Measurements from ENCODE around the gene DAB2IP. TPM values are rescaled to one million over a fixed set of nuclear protein-coding genes. Genes with fewer than 3 reads are reported as not detected.
A peak's percentile ranks its signal among the peaks of the same experiment; 100 is the strongest.

The DAB2IP gene
- total RNA-seq, 1 donor from 2014 or later, result 104 TPM

DNA sequence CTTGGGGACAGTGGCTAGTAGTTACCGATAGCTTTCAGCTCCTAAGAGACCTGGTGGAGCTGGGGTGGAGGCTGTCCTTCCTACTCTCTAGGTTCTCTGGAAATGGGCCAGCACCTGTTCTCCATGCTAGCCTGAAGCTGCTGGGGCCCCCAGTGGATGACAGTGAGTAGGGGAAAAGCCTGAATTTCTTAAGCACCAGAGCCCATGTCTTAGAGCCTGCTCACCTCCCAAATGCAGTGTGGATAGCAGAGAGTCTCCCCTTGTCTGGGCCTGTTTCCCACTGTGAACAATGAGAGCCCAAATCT is 105.8 kb downstream of the DAB2IP start:
- no peaks in the 10 kb centered on the region for H3K9me3 Mint-ChIP-seq (ENCODE audit: unreplicated experiment)
- H3K27ac Mint-ChIP-seq (ENCODE audit: unreplicated experiment), result no peak overlapping the region
- peaks cover 12% of the 10 kb centered on the region for H3K4me1 Mint-ChIP-seq (ENCODE audit: unreplicated experiment)
- H3K4me3 Mint-ChIP-seq (ENCODE audit: unreplicated experiment), result no peak overlapping the region
- DNase-seq (ENCODE audit: low spot score), result no peak
- TF ChIP-seq, protein P1, sequence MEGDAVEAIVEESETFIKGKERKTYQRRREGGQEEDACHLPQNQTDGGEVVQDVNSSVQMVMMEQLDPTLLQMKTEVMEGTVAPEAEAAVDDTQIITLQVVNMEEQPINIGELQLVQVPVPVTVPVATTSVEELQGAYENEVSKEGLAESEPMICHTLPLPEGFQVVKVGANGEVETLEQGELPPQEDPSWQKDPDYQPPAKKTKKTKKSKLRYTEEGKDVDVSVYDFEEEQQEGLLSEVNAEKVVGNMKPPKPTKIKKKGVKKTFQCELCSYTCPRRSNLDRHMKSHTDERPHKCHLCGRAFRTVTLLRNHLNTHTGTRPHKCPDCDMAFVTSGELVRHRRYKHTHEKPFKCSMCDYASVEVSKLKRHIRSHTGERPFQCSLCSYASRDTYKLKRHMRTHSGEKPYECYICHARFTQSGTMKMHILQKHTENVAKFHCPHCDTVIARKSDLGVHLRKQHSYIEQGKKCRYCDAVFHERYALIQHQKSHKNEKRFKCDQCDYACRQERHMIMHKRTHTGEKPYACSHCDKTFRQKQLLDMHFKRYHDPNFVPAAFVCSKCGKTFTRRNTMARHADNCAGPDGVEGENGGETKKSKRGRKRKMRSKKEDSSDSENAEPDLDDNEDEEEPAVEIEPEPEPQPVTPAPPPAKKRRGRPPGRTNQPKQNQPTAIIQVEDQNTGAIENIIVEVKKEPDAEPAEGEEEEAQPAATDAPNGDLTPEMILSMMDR (IDR thresholded peaks at IDR 0.05; ENCODE audit: unreplicated experiment), result no peak
- peaks cover 22% of the 10 kb centered on the region for H3K27me3 Mint-ChIP-seq (ENCODE audit: unreplicated experiment)
- H3K36me3 Mint-ChIP-seq (ENCODE audit: low read depth, unreplicated experiment), result peaks cover 37% of the 10 kb centered on the region

DNA sequence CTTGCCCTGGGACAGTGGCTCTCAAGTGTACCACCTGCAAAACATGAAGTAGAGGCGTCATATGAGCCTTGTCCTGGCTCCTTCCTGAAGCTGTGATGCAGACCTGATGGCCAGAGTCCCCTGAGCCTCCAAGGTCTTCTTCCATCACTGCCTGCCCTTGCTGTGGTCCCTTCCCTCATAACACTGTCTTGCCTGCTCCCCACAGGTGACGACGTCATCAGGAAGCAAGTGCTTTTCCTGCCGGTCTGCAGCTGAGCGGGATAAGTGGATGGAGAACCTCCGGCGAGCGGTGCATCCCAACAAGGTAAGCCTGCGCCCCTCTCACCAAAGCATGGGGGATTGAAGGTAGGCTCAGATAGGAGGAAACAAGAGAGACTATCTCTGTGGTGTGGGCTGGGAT is 107.3 kb downstream of the DAB2IP start:
- TF ChIP-seq, protein P1 (IDR thresholded peaks at IDR 0.05; ENCODE audit: unreplicated experiment), result no peak
- no peak for DNase-seq (ENCODE audit: low spot score)
- peaks cover 7% of the 10 kb centered on the region for H3K4me1 Mint-ChIP-seq (ENCODE audit: unreplicated experiment)
- H3K27ac Mint-ChIP-seq (ENCODE audit: unreplicated experiment), result no peak overlapping the region
- H3K27me3 Mint-ChIP-seq (ENCODE audit: unreplicated experiment), result peaks cover 21% of the 10 kb centered on the region
- H3K9me3 Mint-ChIP-seq (ENCODE audit: unreplicated experiment), result no peaks in the 10 kb centered on the region
- no peak overlapping the region for H3K4me3 Mint-ChIP-seq (ENCODE audit: unreplicated experiment)
- peaks cover 37% of the 10 kb centered on the region for H3K36me3 Mint-ChIP-seq (ENCODE audit: low read depth, unreplicated experiment)

DNA sequence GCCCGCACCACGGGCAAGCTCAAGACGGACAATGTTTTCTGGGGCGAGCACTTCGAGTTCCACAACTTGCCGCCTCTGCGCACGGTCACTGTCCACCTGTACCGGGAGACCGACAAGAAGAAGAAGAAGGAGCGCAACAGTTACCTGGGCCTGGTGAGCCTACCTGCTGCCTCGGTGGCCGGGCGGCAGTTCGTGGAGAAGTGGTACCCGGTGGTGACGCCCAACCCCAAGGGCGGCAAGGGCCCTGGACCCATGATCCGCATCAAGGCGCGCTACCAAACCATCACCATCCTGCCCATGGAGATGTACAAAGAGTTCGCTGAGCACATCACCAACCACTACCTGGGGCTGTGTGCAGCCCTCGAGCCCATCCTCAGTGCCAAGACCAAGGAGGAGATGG is 108.6 kb downstream of the DAB2IP start:
- Mint-ChIP-seq H3K4me3 (ENCODE audit: unreplicated experiment) (no peak overlapping the region), H3K27ac (ENCODE audit: unreplicated experiment) (peak overlapping the region; percentile 36)

GRCh38 chr9:121760571-121760970 is 109.1 kb downstream of the DAB2IP start:
- DNase-seq (ENCODE audit: low spot score), result no peak
- no peak overlapping the region for H3K27ac Mint-ChIP-seq (ENCODE audit: unreplicated experiment)
- H3K27me3 Mint-ChIP-seq (ENCODE audit: unreplicated experiment), result peaks cover 22% of the 10 kb centered on the region
- H3K36me3 Mint-ChIP-seq (ENCODE audit: low read depth, unreplicated experiment), result peaks cover 42% of the 10 kb centered on the region
- H3K9me3 Mint-ChIP-seq (ENCODE audit: unreplicated experiment), result no peaks in the 10 kb centered on the region
- peaks cover 20% of the 10 kb centered on the region for H3K4me1 Mint-ChIP-seq (ENCODE audit: unreplicated experiment)
- TF ChIP-seq, protein P1 (IDR thresholded peaks at IDR 0.05; ENCODE audit: unreplicated experiment), result no peak
- peak overlapping the region; percentile 43 for H3K4me3 Mint-ChIP-seq (ENCODE audit: unreplicated experiment)

More for the DNA sequence above, 108.6 kb downstream of the DAB2IP start:
- peaks cover 43% of the 10 kb centered on the region for H3K36me3 Mint-ChIP-seq (ENCODE audit: low read depth, unreplicated experiment)
- no peaks in the 10 kb centered on the region for H3K9me3 Mint-ChIP-seq (ENCODE audit: unreplicated experiment)
- peaks cover 22% of the 10 kb centered on the region for H3K27me3 Mint-ChIP-seq (ENCODE audit: unreplicated experiment)
- H3K4me1 Mint-ChIP-seq (ENCODE audit: unreplicated experiment), result peaks cover 16% of the 10 kb centered on the region
- TF ChIP-seq, protein P1 (IDR thresholded peaks at IDR 0.05; ENCODE audit: unreplicated experiment), result no peak
- no peak for DNase-seq (ENCODE audit: low spot score)

GRCh38 chr9:121763131-121763530 is 111.7 kb downstream of the DAB2IP start:
- H3K4me3 Mint-ChIP-seq (ENCODE audit: unreplicated experiment), result no peak overlapping the region

More at GRCh38 chr9:121763131-121763530, 111.7 kb downstream of the DAB2IP start:
- Mint-ChIP-seq H3K9me3 (ENCODE audit: unreplicated experiment) (no peaks in the 10 kb centered on the region), H3K27ac (ENCODE audit: unreplicated experiment) (no peak overlapping the region), H3K4me1 (ENCODE audit: unreplicated experiment) (peaks cover 23% of the 10 kb centered on the region), H3K27me3 (ENCODE audit: unreplicated experiment) (peaks cover 22% of the 10 kb centered on the region), H3K36me3 (ENCODE audit: low read depth, unreplicated experiment) (peaks cover 47% of the 10 kb centered on the region)
- no peak for DNase-seq (ENCODE audit: low spot score)
- TF ChIP-seq, protein P1 (IDR thresholded peaks at IDR 0.05; ENCODE audit: unreplicated experiment), result no peak

Measured in endothelial cell (in vitro differentiated cells).